Neural cell (in vitro differentiated cells): Measurements from ENCODE around the gene NRN1. TPM values are rescaled to one million over a fixed set of nuclear protein-coding genes. Genes with fewer than 3 reads are reported as not detected.
"Not testable (repeated sequence)": the region's sequence is repeated elsewhere in the genome, so short reads cannot be mapped to it uniquely, and the experiment has no call there.

ENCODE experiments used
- H2AFZ ChIP-seq: fragments of 200-600, 300-800 bp; sonication (generic), shearing (Covaris generic); 2 replicates; pipeline ENCODE4 v1.6.0; 2014; ENCODE audit warnings: low read depth, mild to moderate bottlenecking, antibody characterized with exemption, low read length, moderate library complexity
- H3F3A ChIP-seq: fragments of 200-600 bp; shearing (Covaris generic); 2 replicates; pipeline ENCODE4 v1.6.1; 2016; ENCODE audit warnings: mild to moderate bottlenecking, moderate library complexity, mixed read lengths, antibody characterized with exemption, low read length; ENCODE audit not compliant: insufficient read depth, poor library complexity, severe bottlenecking
- H3K27ac ChIP-seq: fragments of 200-600, 300-800 bp; sonication (generic), shearing (Covaris generic); 2 replicates; pipeline ENCODE4 v1.5.1; 2014; ENCODE audit warnings: mild to moderate bottlenecking, low read length, moderate library complexity
- H3K27me3 ChIP-seq: fragments of 300-800, 200-600 bp; sonication (generic), shearing (Covaris generic); 2 replicates; pipeline ENCODE4 v1.6.0; 2014; ENCODE audit warnings: mild to moderate bottlenecking, low read depth, low read length, moderate library complexity; ENCODE audit not compliant: insufficient read depth
- H3K36me3 ChIP-seq: fragments of 300-800, 200-600 bp; sonication (generic), shearing (Covaris generic); 2 replicates; pipeline ENCODE4 v1.5.1; 2014; ENCODE audit warnings: mild to moderate bottlenecking, antibody characterized with exemption, low read length, moderate library complexity; ENCODE audit not compliant: insufficient read depth
- H3K4me2 ChIP-seq: fragments of 300-800, 200-600 bp; sonication (generic), shearing (Covaris generic); 2 replicates; pipeline ENCODE4 v1.6.0; 2014; ENCODE audit warnings: mild to moderate bottlenecking, low read length
- H3K4me3 ChIP-seq: fragments of 300-800, 200-600 bp; sonication (generic), shearing (Covaris generic); 2 replicates; pipeline ENCODE4 v1.5.1; 2014; ENCODE audit warnings: mild to moderate bottlenecking, low read length, moderate library complexity
- H3K79me2 ChIP-seq: fragments of 200-600 bp; shearing (Covaris generic); replicated peaks from 2 replicates; pipeline ENCODE4 v1.6.0; 2014; ENCODE audit warnings: mild to moderate bottlenecking, low read length, moderate library complexity; ENCODE audit not compliant: insufficient read depth
- H3K9ac ChIP-seq: fragments of 300-800, 200-600 bp; sonication (generic), shearing (Covaris generic); 2 replicates; pipeline ENCODE4 v1.6.1; 2016; ENCODE audit warnings: mild to moderate bottlenecking, low read length, mixed read lengths
- H3K9me2 ChIP-seq: fragments of 200-600 bp; shearing (Covaris generic); 2 replicates; pipeline ENCODE4 v1.6.1; 2016; ENCODE audit warnings: mild to moderate bottlenecking, low read length, mixed read lengths; ENCODE audit not compliant: insufficient read depth
- H3K9me3 ChIP-seq: fragments of 200-600, 300-800 bp; sonication (generic), shearing (Covaris generic); 2 replicates; pipeline ENCODE4 v1.6.1; 2016; ENCODE audit warnings: mild to moderate bottlenecking, mixed run types, low read length, moderate library complexity, mixed read lengths
- H4K20me1 ChIP-seq: fragments of 200-600 bp; shearing (Covaris generic); 2 replicates; pipeline ENCODE4 v1.6.1; 2016; ENCODE audit warnings: mild to moderate bottlenecking, mixed run types; ENCODE audit not compliant: insufficient read depth
- EP300 ChIP-seq: fragments of 450-650 bp; conservative IDR thresholded peaks from 2 replicates; pipeline ENCODE4 v1.6.1; 2014; ENCODE audit warnings: antibody characterized with exemption, mild to moderate bottlenecking, moderate library complexity; ENCODE audit not compliant: poor library complexity, severe bottlenecking
- EZH2 ChIP-seq: fragments of 200-600, 300-800 bp; shearing (Covaris generic), sonication (generic); IDR thresholded peaks from 2 replicates; pipeline ENCODE4 v1.6.1; 2014; ENCODE audit warnings: antibody characterized with exemption, low read length, borderline replicate concordance, mild to moderate bottlenecking; ENCODE audit not compliant: insufficient read depth, poor library complexity, severe bottlenecking
- MXI1 ChIP-seq: fragments of 450-650 bp; conservative IDR thresholded peaks from 2 replicates; pipeline ENCODE4 v1.6.1; 2014; ENCODE audit warnings: antibody characterized with exemption, mild to moderate bottlenecking; ENCODE audit not compliant: poor library complexity, severe bottlenecking
- POLR2AphosphoS5 ChIP-seq: IDR thresholded peaks from 2 replicates; pipeline ENCODE4 v1.6.1; 2012
- RAD21 ChIP-seq: fragments of 450-650 bp; conservative IDR thresholded peaks from 2 replicates; pipeline ENCODE4 v1.6.1; 2014; ENCODE audit warnings: antibody characterized with exemption, mild to moderate bottlenecking, moderate library complexity
- SMC3 ChIP-seq: fragments of 450-650 bp; conservative IDR thresholded peaks from 2 replicates; pipeline ENCODE4 v1.6.1; 2014; ENCODE audit warnings: antibody characterized with exemption, mild to moderate bottlenecking, moderate library complexity; ENCODE audit not compliant: poor library complexity
- TAF1 ChIP-seq: IDR thresholded peaks from 2 replicates; pipeline ENCODE4 v1.6.1; 2012; ENCODE audit warnings: low read depth
- polyA plus RNA-seq: library from polyadenylated mRNA; depleted of rRNA; stranded (reverse); fragments of >200 nt; gene quantifications from 2 replicates; pipeline ENCODE4 v1.2.3, GENCODE V29; 2014
- TF ChIP-seq, protein P1 (sequence below): fragments of 450-650 bp; IDR thresholded peaks from 2 replicates; pipeline ENCODE4 v1.5.1; 2014; ENCODE audit warnings: antibody characterized with exemption, mild to moderate bottlenecking, moderate library complexity; ENCODE audit not compliant: poor library complexity, severe bottlenecking
- TF ChIP-seq, protein P2 (sequence below): IDR thresholded peaks from 2 replicates; pipeline ENCODE4 v1.6.1; 2012; ENCODE audit warnings: borderline replicate concordance

Gene NRN1
- polyA plus RNA-seq, 1 donor from 2014 or later, result 3.5 TPM

DNA sequence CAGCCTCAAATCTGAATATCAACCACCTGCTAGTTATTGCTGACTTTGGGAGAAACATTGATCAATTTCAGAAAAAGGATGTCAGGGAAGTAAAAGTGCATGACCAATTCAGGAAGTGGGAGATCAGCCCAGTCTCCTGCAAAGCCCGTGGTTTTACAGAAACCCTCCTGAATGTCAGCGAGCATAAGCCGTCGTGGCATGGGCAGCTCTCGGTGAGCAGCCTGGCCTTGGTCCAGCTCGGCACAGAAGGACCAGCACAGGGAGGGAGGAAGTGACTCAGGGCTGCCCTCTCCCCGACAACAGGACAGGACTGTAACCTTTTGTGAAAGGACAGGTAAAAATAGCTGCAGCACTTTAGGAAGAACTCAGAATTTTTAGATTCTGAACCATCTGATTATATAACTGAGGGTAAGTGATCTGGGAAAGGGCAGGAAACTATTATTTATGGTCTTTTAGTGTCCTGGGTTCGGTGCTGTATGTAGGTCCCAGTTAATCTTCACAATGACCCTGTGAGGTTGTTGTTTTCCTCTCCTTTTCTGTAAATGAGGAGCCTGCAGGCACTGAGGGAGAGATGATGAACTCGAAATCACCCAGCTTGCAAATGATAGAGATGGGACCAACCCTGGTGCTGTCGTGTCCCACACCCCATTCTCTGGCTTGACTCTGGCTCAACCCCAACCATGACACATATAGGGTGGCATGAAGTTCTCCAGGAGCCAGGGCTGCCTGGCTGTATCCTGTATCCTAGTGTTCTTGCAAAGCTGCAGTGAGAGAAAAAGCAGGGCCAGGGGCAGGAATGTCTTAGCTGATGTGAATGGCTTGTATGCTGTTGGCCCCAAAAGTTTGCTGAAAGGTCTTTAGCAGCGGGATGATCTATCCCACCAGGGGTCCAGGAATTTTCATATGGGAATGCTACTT, 37.6 kb downstream of the NRN1 start:
- no peaks in the 10 kb centered on the region for H3K9me2 ChIP-seq
- TF ChIP-seq EP300, result no peak
- TF ChIP-seq, protein P1, sequence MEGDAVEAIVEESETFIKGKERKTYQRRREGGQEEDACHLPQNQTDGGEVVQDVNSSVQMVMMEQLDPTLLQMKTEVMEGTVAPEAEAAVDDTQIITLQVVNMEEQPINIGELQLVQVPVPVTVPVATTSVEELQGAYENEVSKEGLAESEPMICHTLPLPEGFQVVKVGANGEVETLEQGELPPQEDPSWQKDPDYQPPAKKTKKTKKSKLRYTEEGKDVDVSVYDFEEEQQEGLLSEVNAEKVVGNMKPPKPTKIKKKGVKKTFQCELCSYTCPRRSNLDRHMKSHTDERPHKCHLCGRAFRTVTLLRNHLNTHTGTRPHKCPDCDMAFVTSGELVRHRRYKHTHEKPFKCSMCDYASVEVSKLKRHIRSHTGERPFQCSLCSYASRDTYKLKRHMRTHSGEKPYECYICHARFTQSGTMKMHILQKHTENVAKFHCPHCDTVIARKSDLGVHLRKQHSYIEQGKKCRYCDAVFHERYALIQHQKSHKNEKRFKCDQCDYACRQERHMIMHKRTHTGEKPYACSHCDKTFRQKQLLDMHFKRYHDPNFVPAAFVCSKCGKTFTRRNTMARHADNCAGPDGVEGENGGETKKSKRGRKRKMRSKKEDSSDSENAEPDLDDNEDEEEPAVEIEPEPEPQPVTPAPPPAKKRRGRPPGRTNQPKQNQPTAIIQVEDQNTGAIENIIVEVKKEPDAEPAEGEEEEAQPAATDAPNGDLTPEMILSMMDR, result no peak
- TF ChIP-seq EZH2, result no peak
- TF ChIP-seq MXI1, result no peak
- TF ChIP-seq RAD21, result no peak
- no peak for TF ChIP-seq TAF1
- H3K36me3 ChIP-seq, result no peaks in the 10 kb centered on the region
- no peaks in the 10 kb centered on the region for H3K27me3 ChIP-seq
- no peak overlapping the region for H3K4me2 ChIP-seq
- H4K20me1 ChIP-seq, result no peaks in the 10 kb centered on the region
- no peak overlapping the region for H2AFZ ChIP-seq
- no peaks in the 10 kb centered on the region for H3F3A ChIP-seq
- H3K9ac ChIP-seq, result no peak overlapping the region
- no peaks in the 10 kb centered on the region for H3K9me3 ChIP-seq
- H3K27ac ChIP-seq, result no peak overlapping the region
- H3K4me3 ChIP-seq, result no peak overlapping the region
- H3K79me2 ChIP-seq, result no peaks in the 10 kb centered on the region

DNA sequence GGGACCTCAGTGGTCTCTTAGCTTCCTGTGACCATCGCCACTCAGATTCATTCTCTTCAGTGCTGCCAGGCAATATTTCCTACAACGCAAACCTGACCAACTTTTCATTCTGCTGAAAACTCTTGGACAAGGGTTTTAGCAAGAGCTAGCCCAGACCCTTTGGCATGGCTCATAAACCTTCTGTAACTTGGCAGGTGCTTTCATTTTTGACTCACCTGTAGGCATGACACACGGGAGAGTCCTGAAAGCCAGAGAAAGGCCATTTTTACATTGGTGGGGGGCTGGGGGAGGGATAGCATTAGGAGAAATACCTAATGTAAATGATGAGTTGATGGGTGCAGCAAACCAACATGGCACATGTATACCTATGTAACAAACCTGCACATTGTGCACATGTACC, 38.7 kb downstream of the NRN1 start:
- not testable (repeated sequence) for H3K4me2 ChIP-seq, H3K79me2 ChIP-seq, H3K4me3 ChIP-seq, H2AFZ ChIP-seq, H3K9me3 ChIP-seq, H3K9ac ChIP-seq, H3F3A ChIP-seq, H4K20me1 ChIP-seq, H3K36me3 ChIP-seq, H3K27me3 ChIP-seq, H3K9me2 ChIP-seq, H3K27ac ChIP-seq

DNA sequence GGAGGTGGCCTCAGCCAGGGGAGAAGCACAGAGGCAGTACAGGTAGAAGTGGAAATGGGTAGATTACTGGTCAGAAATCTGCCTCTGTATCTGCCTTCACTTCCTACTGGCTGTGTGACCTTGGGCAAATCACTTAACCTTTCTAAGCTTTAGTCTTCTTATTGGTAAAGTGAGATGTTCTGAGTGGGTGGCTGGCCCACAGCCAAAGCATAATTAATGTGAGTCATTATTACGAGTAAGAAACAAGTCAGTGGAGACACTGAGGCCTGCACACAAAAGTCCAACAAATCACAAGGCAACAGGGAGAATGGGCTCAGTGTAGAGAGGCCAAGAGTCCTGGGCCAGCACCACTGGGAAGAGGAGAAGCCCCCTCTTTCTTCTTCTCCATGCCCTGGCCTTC, 39.1 kb downstream of the NRN1 start:
- Histone ChIP-seq H3K36me3 (no peaks in the 10 kb centered on the region), H3K4me2 (no peak overlapping the region), H3K79me2 (no peaks in the 10 kb centered on the region), H3K9me2 (no peaks in the 10 kb centered on the region), H3K27me3 (no peaks in the 10 kb centered on the region), H3K9ac (no peak overlapping the region), H3F3A (no peaks in the 10 kb centered on the region), H4K20me1 (no peaks in the 10 kb centered on the region), H3K4me3 (no peak overlapping the region), H3K27ac (no peak overlapping the region), H2AFZ (no peak overlapping the region), H3K9me3 (no peaks in the 10 kb centered on the region)
- TF ChIP-seq SMC3 (no peak), MXI1 (no peak), RAD21 (no peak), POLR2AphosphoS5 (no peak), EP300 (no peak)
- TF ChIP-seq, protein P1, result no peak
- TF ChIP-seq, protein P2, sequence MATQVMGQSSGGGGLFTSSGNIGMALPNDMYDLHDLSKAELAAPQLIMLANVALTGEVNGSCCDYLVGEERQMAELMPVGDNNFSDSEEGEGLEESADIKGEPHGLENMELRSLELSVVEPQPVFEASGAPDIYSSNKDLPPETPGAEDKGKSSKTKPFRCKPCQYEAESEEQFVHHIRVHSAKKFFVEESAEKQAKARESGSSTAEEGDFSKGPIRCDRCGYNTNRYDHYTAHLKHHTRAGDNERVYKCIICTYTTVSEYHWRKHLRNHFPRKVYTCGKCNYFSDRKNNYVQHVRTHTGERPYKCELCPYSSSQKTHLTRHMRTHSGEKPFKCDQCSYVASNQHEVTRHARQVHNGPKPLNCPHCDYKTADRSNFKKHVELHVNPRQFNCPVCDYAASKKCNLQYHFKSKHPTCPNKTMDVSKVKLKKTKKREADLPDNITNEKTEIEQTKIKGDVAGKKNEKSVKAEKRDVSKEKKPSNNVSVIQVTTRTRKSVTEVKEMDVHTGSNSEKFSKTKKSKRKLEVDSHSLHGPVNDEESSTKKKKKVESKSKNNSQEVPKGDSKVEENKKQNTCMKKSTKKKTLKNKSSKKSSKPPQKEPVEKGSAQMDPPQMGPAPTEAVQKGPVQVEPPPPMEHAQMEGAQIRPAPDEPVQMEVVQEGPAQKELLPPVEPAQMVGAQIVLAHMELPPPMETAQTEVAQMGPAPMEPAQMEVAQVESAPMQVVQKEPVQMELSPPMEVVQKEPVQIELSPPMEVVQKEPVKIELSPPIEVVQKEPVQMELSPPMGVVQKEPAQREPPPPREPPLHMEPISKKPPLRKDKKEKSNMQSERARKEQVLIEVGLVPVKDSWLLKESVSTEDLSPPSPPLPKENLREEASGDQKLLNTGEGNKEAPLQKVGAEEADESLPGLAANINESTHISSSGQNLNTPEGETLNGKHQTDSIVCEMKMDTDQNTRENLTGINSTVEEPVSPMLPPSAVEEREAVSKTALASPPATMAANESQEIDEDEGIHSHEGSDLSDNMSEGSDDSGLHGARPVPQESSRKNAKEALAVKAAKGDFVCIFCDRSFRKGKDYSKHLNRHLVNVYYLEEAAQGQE, result no peak
